CD4-positive, CD25-positive, alpha-beta regulatory T cell (primary cell): ENCODE data around the gene ZSCAN10. TPM values are rescaled to one million over a fixed set of nuclear protein-coding genes. Genes with fewer than 3 reads are reported as not detected.

ENCODE experiments used
- ATAC-seq, 2 donors: fragments of 150-1000 bp; cut with Tn5 transposase; one replicate each; pipeline ENCODE4 v1.10.0; 2021; ENCODE audit warnings: low read depth in 2 of 2, moderate number of reproducible peaks in 2 of 2, moderate library complexity in 1 of 2
- DNase-seq, 3 donors: peaks; one replicate each; pipeline versions ENCODE4 v3.0.0 to v3.0.0-alpha.2; 2012 to 2022; ENCODE audit warnings: mixed read lengths in 1 of 3
- H3K27ac ChIP-seq: one replicate; pipeline ENCODE4 v1.7.0; 2013; ENCODE audit warnings: mild to moderate bottlenecking, low read length; ENCODE audit not compliant: insufficient read depth, poor library complexity, severe bottlenecking
- H3K27me3 ChIP-seq: one replicate; pipeline ENCODE4 v1.7.0; 2013; ENCODE audit warnings: low read length; ENCODE audit not compliant: control insufficient read depth, insufficient read depth
- H3K36me3 ChIP-seq: one replicate; pipeline ENCODE4 v1.7.0; 2013; ENCODE audit warnings: mild to moderate bottlenecking, low read length, moderate library complexity; ENCODE audit not compliant: control insufficient read depth, insufficient read depth
- H3K4me1 ChIP-seq: 2 replicates; pipeline ENCODE4 v1.7.0; 2013; ENCODE audit warnings: mild to moderate bottlenecking, low read length; ENCODE audit not compliant: insufficient read depth, control insufficient read depth, poor library complexity, severe bottlenecking
- H3K4me3 ChIP-seq: one replicate; pipeline ENCODE4 v1.7.0; 2013; ENCODE audit warnings: low read depth, mild to moderate bottlenecking, low read length, moderate library complexity
- H3K9me3 ChIP-seq, 2 experiments: 1 replicate in 1 of 2; 2 replicates in 1 of 2; pipeline ENCODE4 v1.7.0; 2013; ENCODE audit warnings: low read length in 2 of 2, mild to moderate bottlenecking in 1 of 2, moderate library complexity in 1 of 2; ENCODE audit not compliant: control insufficient read depth in 2 of 2
- H3K27ac Mint-ChIP-seq, 3 donors: one replicate each; pipeline ENCODE4 v1.8.0; 2020 to 2022; ENCODE audit warnings: mild to moderate bottlenecking in 3 of 3, mixed read lengths in 3 of 3, moderate library complexity in 2 of 3
- H3K27me3 Mint-ChIP-seq: one replicate; pipeline ENCODE4 v1.8.0; 2022; ENCODE audit warnings: mild to moderate bottlenecking, mixed read lengths
- H3K36me3 Mint-ChIP-seq: one replicate; pipeline ENCODE4 v1.8.0; 2020; ENCODE audit warnings: mixed read lengths
- H3K4me1 Mint-ChIP-seq, 4 donors: one replicate each; pipeline ENCODE4 v1.8.0; 2020 to 2022; ENCODE audit warnings: mixed read lengths in 4 of 4, mild to moderate bottlenecking in 1 of 4
- H3K4me3 Mint-ChIP-seq, 4 donors: one replicate each; pipeline ENCODE4 v1.8.0; 2020 to 2022; ENCODE audit warnings: mild to moderate bottlenecking in 4 of 4, mixed read lengths in 4 of 4, moderate library complexity in 3 of 4
- H3K9me3 Mint-ChIP-seq, 7 donors: one replicate each; pipeline ENCODE4 v1.8.0; 2020 to 2022; ENCODE audit warnings: mixed read lengths in 7 of 7, mild to moderate bottlenecking in 3 of 7, moderate library complexity in 2 of 7
- polyA plus RNA-seq, 4 donors: library from polyadenylated mRNA; unstranded; fragments of 300-500 nt; fragmentation: Illumina TruSeq; gene quantifications; one replicate each; pipeline ENCODE4 v1.2.3, GENCODE V29; 2021
- total RNA-seq: library from RNA; stranded (reverse); gene quantifications from one replicate; pipeline ENCODE4 v1.2.3, GENCODE V29; 2022

Gene ZSCAN10
- total and polyA plus RNA-seq, 5 donors from 2014 or later = 0.81 TPM; not detected in 4

DNA sequence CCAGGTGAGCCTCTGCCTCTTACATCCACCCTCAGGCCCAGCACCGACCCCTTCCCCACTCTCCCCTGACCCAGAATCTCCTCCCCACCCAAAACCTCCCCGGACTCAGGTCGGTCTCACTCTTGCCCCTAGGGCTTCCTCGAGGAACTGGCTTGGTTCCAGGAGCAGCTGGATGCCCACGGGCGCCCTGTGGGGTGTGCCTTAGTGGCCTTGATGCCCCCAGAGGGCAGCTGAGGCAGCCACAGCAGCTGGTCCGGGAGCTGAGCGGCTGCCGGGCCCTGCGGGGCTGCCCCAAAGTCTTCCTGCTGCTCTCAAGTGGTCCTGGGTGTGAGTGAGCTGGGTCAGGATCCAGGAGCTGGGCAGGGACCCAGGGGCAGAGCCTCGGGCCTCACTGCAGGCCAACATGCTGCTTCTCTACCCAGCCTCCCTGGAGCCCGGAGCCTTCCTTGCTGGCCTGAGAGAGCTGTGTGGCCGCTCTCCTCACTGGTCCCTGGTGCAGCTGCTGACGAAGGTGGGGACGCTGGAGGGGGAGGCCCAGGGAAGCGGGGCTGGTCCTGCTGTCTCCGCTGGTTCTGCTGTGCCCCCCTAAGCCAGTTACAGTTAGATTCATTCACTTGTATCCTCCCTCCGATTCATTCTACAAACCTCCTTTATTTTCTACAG is 45.4 kb upstream of the ZSCAN10 start:
- Mint-ChIP-seq H3K27ac (no peak overlapping the region), H3K36me3 (peaks cover 7% of the 10 kb centered on the region), H3K9me3 (no peaks in the 10 kb centered on the region), H3K27me3 (no peaks in the 10 kb centered on the region), H3K4me1 (peaks cover 0 to 14% (median 2%) of the 10 kb centered on the region in 4 donors), H3K4me3 (no peak overlapping the region)
- ATAC-seq = no peak
- peaks cover 10% of the 10 kb centered on the region for H3K36me3 ChIP-seq
- no peaks in the 10 kb centered on the region for H3K9me3 ChIP-seq
- H3K4me1 ChIP-seq = peaks cover 2% of the 10 kb centered on the region
- H3K27me3 ChIP-seq = no peaks in the 10 kb centered on the region
- no peak overlapping the region for H3K4me3 ChIP-seq
- H3K27ac ChIP-seq = no peak overlapping the region
- no peak for DNase-seq

DNA sequence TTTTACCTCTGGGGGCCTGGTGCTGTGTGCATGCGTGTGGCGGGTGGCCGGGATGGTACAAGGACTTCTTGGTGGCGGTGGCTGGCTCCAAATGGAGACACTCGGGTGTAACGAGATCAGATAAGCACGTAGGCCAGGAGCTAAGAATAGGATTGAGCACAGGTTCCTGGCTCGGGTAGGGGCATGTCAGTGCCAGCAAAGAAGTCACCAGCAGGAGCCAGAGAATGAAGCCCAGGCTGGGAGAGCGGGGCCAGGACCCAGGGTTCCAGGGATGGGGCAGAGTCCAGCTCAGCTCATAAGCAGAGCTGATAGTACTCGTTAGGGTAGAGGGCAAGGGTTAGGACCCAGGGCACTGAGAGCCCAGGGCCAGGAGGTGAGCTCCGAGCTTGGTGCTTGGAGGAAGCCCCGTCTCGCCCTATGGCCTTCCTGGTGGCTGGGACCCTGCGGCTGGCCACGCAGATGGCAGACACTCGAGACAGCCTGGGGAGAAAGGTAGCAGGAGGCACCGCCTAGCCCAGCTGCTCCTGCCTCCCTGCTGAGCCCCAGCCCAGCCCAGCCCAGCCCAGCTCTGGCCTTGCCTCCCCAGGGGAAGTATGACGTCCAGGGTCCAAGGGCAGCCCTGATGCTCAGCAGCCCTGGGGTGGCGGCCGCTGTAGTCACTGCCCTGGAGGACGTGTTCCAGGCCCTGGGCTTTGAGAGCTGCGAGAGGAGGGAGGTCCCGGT is 44.7 kb upstream of the ZSCAN10 start:
- Mint-ChIP-seq H3K4me1 (peaks cover 0 to 10% (median 0%) of the 10 kb centered on the region in 4 donors), H3K9me3 (no peaks in the 10 kb centered on the region), H3K27me3 (no peaks in the 10 kb centered on the region), H3K4me3 (no peak overlapping the region), H3K27ac (peak overlapping the region in 1 of 3 donors; percentile 80), H3K36me3 (peaks cover 10% of the 10 kb centered on the region)
- DNase-seq = no peak
- Histone ChIP-seq H3K27me3 (no peaks in the 10 kb centered on the region), H3K4me3 (no peak overlapping the region), H3K27ac (no peak overlapping the region), H3K9me3 (no peaks in the 10 kb centered on the region), H3K36me3 (peaks cover 14% of the 10 kb centered on the region), H3K4me1 (no peaks in the 10 kb centered on the region)
- ATAC-seq = no peak

DNA sequence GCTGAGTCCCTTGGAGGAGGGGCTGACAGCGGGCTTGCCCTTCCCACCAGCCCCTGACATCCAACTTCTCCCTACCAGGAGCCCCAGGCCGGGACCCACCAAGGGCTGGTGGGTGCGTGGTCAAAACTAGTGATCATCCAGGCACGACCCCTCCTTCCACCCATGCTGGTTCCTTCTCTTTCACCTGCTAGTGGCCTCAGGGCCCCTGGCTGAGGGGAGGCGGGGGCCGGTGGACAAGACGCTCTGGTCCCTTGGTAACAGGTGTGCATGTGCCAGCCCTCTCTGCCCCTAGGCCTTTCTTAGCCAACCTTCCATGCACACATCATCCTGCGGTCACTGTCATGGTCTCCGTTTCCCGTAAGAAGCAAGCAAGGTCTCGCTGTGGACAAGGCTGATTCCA is 44.1 kb upstream of the ZSCAN10 start:
- Histone ChIP-seq H3K36me3 (peaks cover 14% of the 10 kb centered on the region), H3K27me3 (no peaks in the 10 kb centered on the region), H3K27ac (no peak overlapping the region), H3K4me3 (no peak overlapping the region), H3K9me3 (no peaks in the 10 kb centered on the region), H3K4me1 (no peaks in the 10 kb centered on the region)
- ATAC-seq (no peak), DNase-seq (no peak)
- Mint-ChIP-seq H3K4me1 (peaks cover 0 to 10% (median 0%) of the 10 kb centered on the region in 4 donors), H3K9me3 (no peaks in the 10 kb centered on the region), H3K4me3 (peak overlapping the region in 1 of 4 donors; percentile 58), H3K36me3 (peaks cover 10% of the 10 kb centered on the region), H3K27ac (peak overlapping the region in 1 of 3 donors; percentile 80), H3K27me3 (no peaks in the 10 kb centered on the region)

DNA sequence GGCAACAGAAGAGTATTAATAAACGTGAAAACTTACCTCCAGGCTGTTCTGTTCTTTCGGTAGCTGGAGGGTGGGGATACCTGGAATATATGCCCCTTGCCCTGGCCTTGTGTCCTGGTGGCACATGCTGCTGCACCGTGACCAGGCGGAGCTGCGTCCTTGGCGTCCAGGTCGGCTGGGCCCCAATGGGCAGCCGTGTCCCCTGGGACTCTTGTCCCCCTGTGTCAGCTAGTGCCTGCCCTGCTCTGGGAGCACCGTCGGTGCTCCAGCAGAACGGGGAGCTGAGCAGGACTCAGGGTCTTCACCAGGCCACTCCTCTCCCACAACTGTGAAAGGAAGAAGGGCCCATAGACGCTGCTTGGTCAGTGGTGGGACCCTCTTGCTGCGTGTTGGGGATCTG is 43.7 kb upstream of the ZSCAN10 start:
- Histone ChIP-seq H3K27me3 (no peaks in the 10 kb centered on the region), H3K4me3 (no peak overlapping the region), H3K36me3 (peaks cover 14% of the 10 kb centered on the region), H3K4me1 (no peaks in the 10 kb centered on the region), H3K27ac (no peak overlapping the region), H3K9me3 (no peaks in the 10 kb centered on the region)
- DNase-seq (no peak), ATAC-seq (no peak)
- Mint-ChIP-seq H3K36me3 (peaks cover 10% of the 10 kb centered on the region), H3K27me3 (no peaks in the 10 kb centered on the region), H3K9me3 (no peaks in the 10 kb centered on the region), H3K4me1 (peaks cover 0 to 13% (median 0%) of the 10 kb centered on the region in 4 donors), H3K27ac (no peak overlapping the region), H3K4me3 (no peak overlapping the region)

DNA sequence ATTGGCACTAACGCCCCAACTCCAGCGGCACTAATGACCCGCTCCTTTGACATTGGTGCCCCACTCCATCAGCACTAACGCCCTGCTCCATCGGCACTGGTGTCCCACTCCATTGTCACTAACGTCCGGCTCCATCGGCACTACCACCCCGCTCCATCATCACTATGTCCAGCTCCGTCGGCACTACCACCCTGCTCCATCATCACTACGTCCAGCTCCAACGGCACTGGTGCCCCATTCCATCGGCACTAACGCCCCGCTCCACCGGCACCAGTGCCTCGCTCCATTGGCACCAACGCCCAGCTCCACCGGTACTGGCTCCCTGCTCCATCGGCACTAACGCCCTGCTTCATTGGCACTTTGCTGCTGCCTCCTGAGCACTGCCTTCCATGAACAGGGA is 43.2 kb upstream of the ZSCAN10 start:
- ATAC-seq (no peak), DNase-seq (no peak)
- no peak overlapping the region for H3K27ac Mint-ChIP-seq
- H3K36me3 ChIP-seq = peaks cover 14% of the 10 kb centered on the region
- H3K27me3 Mint-ChIP-seq = no peaks in the 10 kb centered on the region
- H3K4me3 Mint-ChIP-seq = peak overlapping the region in 2 of 4 donors; percentile 50 to 51
- no peaks in the 10 kb centered on the region for H3K4me1 ChIP-seq
- no peak overlapping the region for H3K4me3 ChIP-seq
- no peaks in the 10 kb centered on the region for H3K9me3 ChIP-seq
- no peak overlapping the region for H3K27ac ChIP-seq
- H3K4me1 Mint-ChIP-seq = peaks cover 0 to 16% (median 0%) of the 10 kb centered on the region in 4 donors
- H3K36me3 Mint-ChIP-seq = peaks cover 10% of the 10 kb centered on the region
- no peaks in the 10 kb centered on the region for H3K9me3 Mint-ChIP-seq
- no peaks in the 10 kb centered on the region for H3K27me3 ChIP-seq

DNA sequence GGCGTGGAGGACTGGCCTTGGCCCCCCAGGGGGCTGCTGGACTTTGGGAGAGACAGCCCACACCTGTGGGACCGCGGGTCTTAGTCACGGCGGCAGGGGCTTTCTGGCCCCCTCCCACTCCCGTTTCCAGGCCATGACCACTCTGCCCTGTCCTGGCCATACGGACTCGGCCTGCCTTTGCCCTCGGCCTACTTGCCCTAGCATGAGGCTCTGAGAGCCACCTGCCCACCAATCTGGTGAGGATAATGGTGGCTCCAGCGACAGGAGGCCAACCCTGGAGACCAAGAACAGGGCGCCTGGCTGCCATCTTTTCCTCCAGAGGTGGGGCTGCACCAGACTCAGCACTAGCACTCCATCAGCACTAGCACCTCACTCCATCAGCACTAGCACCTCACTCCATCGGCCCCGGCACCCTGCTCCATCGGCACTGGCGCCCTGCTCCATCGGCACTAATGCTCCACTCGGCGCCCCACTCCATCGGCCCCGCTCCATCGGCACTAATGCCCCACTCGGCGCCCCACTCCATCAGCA is 42.8 kb upstream of the ZSCAN10 start:
- H3K4me1 ChIP-seq = no peaks in the 10 kb centered on the region
- no peaks in the 10 kb centered on the region for H3K9me3 Mint-ChIP-seq
- peaks cover 14% of the 10 kb centered on the region for H3K36me3 ChIP-seq
- H3K9me3 ChIP-seq = no peaks in the 10 kb centered on the region
- H3K27ac ChIP-seq = no peak overlapping the region
- H3K36me3 Mint-ChIP-seq = peaks cover 10% of the 10 kb centered on the region
- H3K4me1 Mint-ChIP-seq = peaks cover 0 to 19% (median 0%) of the 10 kb centered on the region in 4 donors
- no peak for DNase-seq
- no peaks in the 10 kb centered on the region for H3K27me3 Mint-ChIP-seq
- no peaks in the 10 kb centered on the region for H3K27me3 ChIP-seq
- no peak for ATAC-seq
- H3K27ac Mint-ChIP-seq = no peak overlapping the region
- H3K4me3 ChIP-seq = no peak overlapping the region
- peak overlapping the region in 1 of 4 donors; percentile 51 for H3K4me3 Mint-ChIP-seq

DNA sequence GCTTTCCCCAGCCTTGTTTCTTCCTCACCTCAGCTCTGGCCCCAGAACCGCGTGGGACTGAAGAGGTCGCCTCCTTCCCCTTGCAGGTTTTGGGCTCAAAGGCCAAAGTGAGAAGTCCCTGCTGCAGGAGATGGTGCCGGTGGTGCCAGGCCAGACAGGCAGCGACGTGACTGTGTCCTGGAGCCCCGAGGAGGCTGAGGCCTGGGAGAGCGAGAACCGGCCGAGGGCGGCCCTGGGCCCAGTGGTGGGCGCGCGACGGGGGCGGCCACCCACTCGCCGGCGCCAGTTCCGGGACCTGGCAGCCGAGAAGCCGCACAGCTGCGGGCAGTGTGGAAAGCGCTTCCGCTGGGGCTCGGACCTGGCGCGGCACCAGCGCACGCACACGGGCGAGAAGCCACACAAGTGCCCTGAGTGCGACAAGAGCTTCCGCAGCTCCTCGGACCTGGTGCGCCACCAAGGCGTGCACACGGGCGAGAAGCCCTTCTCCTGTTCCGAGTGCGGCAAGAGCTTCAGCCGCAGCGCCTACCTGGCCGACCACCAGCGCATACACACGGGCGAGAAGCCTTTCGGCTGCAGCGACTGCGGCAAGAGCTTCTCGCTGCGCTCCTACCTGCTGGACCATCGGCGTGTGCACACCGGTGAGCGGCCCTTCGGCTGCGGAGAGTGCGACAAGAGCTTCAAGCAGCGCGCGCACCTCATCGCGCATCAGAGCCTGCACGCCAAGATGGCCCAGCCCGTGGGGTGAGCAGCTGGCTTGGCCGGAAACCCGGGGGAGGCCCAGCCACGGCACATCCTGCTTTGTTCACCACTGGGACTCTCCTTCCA is 41.7 kb upstream of the ZSCAN10 start:
- no peak for ATAC-seq
- H3K27ac ChIP-seq = no peak overlapping the region
- no peak for DNase-seq
- Mint-ChIP-seq H3K4me1 (peaks cover 0 to 26% (median 3%) of the 10 kb centered on the region in 4 donors), H3K9me3 (no peaks in the 10 kb centered on the region), H3K27me3 (no peaks in the 10 kb centered on the region), H3K4me3 (no peak overlapping the region), H3K27ac (no peak overlapping the region), H3K36me3 (peaks cover 10% of the 10 kb centered on the region)
- no peaks in the 10 kb centered on the region for H3K9me3 ChIP-seq
- peaks cover 14% of the 10 kb centered on the region for H3K36me3 ChIP-seq
- H3K4me3 ChIP-seq = no peak overlapping the region
- no peaks in the 10 kb centered on the region for H3K27me3 ChIP-seq
- H3K4me1 ChIP-seq = peaks cover 4% of the 10 kb centered on the region
